NCI-H2171 treated with DMSO at 0.1 percent for 48 hours (cell line): ENCODE measurements around the gene OLIG3.

Experiments
- DNase-seq: peaks from one replicate; lab custom pipeline; 2025; lab: John Stamatoyannopoulos, UW

OLIG3 gene

GRCh38 chr6:137471497-137471896 lies 22.7 kb downstream of the OLIG3 start:
- DNase-seq: peak; percentile 23

GRCh38 chr6:137467211-137467610 lies 27.0 kb downstream of the OLIG3 start:
- DNase-seq: no peak

DNA sequence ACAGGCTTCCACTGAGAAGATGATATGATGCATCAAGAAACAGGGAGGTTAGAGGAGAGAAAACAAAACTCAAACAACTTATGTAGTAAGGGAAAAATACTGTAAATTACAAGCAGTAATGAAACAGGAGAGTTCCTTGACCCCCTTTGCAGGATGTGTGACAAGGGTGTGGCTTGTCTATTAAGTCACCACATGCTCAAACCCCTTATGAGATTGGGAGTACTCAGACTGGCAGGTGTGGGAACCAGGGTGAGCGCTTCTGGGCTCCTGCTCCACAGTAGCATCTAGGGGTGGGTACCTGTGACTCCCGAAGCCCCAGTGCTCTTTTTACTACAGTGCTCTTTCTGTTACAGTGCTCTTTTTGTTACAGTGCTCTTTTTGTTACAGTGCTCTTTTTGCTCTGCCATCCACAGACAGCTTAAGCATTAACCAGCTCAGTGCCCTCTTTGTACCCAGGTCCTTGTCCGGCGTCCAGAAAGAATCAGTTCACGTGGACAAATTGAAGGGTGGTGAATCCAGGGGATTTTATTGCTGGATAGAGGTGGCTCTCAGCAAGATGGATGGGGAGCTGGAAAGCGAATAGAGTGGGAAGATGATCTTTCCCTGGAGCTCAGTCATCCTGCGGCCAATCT lies 28.7 kb downstream of the OLIG3 start:
- no peak for DNase-seq

- no peak for DNase-seq
These were observed 41.8 kb downstream of the OLIG3 start for GRCh38 chr6:137452333-137452894.

DNA sequence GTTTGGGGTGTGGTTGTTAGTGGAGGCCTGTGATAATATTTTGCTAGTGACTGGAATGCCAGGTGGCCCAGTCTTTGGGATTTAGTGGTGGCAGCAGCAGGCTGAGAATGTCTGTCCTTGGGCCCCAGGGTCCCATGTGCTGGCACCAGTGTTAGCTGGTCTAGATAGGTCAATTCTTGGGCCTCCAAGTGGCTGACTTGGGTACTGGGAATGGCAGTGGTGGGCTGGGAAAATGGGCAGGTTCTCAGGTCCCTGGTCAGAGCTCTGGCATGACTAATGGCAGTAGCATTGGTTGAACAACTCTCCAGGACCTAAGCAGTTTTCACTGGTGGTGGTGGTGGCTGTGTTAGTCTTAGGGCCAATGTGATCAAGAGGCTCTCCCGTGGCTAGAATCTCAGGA lies 50.3 kb downstream of the OLIG3 start:
- DNase-seq: no peak
